Measurements from ENCODE around the gene MATK.

- no peak for TF ChIP-seq POLR2AphosphoS5 (IDR thresholded peaks at IDR 0.05; ENCODE audit: borderline replicate concordance, low read depth, low read length)
- no peak for TF ChIP-seq EZH2 (IDR thresholded peaks at IDR 0.05)
- TF ChIP-seq FOXP2 (optimal IDR thresholded peaks at IDR 0.05; ENCODE audit: control extremely low read depth, extremely low read length, insufficient read depth): no peak
Measured at GRCh38 chr19:3819989-3820388, 33.8 kb upstream of the MATK start.
